HG03066 (cell line): ENCODE measurements around the gene LIN7B.

Experiments
- ATAC-seq: cut with Tn5 transposase; IDR thresholded peaks from one replicate; pipeline ENCODE4 v1.9.1; 2021; ENCODE audit warnings: low read depth; ENCODE audit not compliant: unreplicated experiment

LIN7B gene

DNA sequence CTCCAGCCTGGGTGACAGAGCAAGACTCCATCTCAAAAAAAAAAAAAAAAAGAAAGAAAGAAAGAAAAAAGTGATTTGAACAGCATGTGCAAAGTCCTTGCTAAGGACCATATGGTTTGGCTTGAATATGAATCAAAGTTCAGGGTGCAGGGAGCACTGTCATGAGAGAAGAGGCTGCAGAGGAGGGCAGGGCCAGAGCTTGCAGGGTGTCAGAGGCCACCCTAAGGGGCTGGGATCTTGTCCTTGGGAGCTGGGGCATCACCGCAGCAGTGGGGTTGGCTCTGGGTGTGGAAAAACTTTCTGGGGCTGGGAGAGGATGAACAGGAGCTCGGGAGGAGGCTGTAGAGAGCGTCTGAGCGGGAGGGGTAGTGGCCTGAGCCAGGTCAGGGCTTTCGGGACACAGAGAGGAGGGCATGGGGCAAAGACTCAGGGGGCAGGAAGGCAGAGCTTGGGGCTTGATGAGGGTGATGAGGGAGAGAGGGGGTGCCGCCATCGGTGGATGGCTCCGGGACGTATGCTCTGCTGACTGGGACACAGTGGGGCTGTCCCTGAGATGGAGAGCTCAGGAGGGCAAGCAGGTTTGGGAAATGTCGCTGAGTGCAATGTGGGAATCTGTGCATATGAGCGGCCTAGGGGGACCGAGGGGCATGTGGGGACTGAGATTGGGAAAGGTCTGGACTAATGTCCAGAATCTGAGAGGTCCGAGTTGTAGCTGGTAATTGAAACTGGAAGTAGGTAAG lies 46.5 kb downstream of the LIN7B start:
- ATAC-seq = no peak

DNA sequence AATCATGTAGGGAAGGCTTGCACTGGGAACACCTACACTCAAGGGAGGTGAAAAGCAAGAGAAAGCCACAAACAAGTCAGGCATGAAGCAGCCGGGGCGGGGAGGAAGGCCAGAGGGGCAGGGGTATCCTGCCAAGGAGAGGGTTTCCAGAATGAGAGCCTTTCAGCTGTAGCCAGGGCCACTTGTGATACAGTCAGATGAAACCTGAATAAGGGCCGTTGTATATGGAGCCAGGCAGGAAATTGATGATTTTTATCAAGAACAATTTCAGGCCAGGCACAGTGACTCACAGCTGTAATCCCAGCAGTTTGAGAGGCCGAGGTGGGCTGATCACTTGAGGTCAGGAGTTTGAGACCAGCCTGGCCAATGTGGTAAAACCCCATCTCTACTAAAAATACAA lies 47.8 kb downstream of the LIN7B start:
- ATAC-seq = no peak

DNA sequence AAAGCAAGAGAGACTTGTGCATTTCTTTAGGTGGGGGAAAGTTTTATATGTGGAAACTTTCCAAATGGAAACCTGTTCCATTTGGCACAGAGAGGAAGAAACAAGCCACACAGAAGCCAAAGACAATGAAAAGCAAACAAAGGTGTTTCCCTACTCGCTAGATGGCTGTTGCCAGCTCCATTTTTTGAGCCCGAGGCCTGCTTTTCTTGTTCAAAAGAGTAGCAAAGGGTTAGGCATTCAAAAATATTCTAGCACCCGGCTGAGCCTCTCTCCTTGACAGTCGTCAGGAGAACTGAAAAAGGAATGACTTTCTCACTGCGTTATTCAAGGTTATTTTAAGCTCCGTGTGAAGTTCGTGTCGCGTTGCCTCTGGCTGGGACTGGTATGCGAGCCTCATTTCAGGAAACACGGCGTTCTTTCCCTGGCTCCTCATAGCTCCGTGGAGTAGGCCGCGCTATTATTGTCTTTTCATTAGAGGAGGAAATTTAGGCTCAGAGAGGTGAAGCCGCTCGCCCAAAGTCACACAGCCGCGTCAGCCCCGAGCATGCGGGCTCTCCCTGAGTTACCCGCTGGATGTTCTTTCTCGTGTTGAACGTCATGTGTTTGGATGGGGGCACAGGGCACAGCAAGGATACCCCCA lies 51.1 kb downstream of the LIN7B start:
- no peak for ATAC-seq

DNA sequence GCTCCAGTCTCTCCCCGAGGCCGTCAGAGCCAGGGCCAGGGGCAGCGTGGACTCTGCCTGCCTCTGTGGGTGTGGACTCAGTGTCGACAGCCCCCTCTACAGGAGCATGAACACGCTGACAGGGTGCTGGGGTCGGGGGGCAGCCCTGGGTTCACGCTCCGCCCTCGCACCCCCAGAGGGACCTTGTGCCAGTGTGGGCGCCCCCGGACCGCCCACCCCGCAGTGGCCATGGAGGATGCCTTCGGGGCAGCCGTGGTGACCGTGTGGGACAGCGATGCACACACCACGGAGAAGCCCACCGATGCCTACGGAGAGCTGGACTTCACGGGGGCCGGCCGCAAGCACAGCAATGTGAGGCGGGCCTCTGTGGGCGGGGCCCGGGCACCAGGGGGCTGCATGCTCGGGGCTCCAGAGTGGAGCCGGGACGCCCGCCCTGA lies 51.7 kb downstream of the LIN7B start:
- no peak for ATAC-seq

DNA sequence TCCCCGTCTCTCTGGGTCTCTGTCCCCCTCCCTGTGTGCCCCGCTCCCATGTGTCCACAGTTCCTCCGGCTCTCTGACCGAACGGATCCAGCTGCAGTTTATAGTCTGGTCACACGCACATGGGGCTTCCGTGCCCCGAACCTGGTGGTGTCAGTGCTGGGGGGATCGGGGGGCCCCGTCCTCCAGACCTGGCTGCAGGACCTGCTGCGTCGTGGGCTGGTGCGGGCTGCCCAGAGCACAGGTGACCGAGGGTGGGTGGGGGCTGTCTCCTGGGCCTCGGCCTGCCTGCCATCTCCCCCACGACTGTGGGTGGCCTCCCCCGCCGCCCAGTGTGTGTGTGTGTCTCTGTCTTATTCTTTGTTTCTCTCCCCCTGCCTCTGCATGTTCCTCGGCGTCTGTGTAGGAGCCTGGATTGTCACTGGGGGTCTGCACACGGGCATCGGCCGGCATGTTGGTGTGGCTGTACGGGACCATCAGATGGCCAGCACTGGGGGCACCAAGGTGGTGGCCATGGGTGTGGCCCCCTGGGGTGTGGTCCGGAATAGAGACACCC lies 53.8 kb downstream of the LIN7B start:
- ATAC-seq = no peak
